NCI-H748 treated with DMSO at 0.1 percent for 48 hours (cell line): ENCODE results near the gene LUC7L.
"Not testable (repeated sequence)": the region's sequence is repeated elsewhere in the genome, so short reads cannot be mapped to it uniquely, and the experiment has no call there.

ENCODE experiments used
- DNase-seq: peaks from one replicate; lab custom pipeline; 2025; lab: John Stamatoyannopoulos, UW

Gene LUC7L

GRCh38 chr16:228852-229730 is at the start of gene LUC7L:
LUC7L (minus strand) TSS chr16:229449; CDS start chr16:229339, 110 bp downstream.
- peak; percentile 66 for DNase-seq

- DNase-seq: no peak
These were observed 49.7 kb upstream of the LUC7L start for GRCh38 chr16:278863-279366.

- no peak for DNase-seq
These were observed 47.3 kb upstream of the LUC7L start for GRCh38 chr16:276426-277077.

GRCh38 chr16:275786-276232 is 46.6 kb upstream of the LUC7L start, which contains the start of gene RGS11:
RGS11 (minus strand) TSS chr16:275944; CDS start chr16:275911, 33 bp downstream.
- no peak for DNase-seq

GRCh38 chr16:275041-275641 is 45.9 kb upstream of the LUC7L start:
- DNase-seq: no peak

GRCh38 chr16:273547-274421 is 44.5 kb upstream of the LUC7L start:
- DNase-seq: no peak

GRCh38 chr16:272633-273546 is 43.6 kb upstream of the LUC7L start:
- no peak for DNase-seq

- no peak for DNase-seq
These were observed 41.4 kb upstream of the LUC7L start for GRCh38 chr16:270381-271255.

GRCh38 chr16:269061-269796 is 40.0 kb upstream of the LUC7L start:
- no peak for DNase-seq

- no peak for DNase-seq
These were observed 39.1 kb upstream of the LUC7L start for GRCh38 chr16:268141-269053.

- DNase-seq: not testable (repeated sequence)
These were observed 38.3 kb upstream of the LUC7L start for GRCh38 chr16:267562-267961.

- no peak for DNase-seq
These were observed 37.3 kb upstream of the LUC7L start for GRCh38 chr16:266258-267164.

- DNase-seq: no peak
These were observed 36.5 kb upstream of the LUC7L start for GRCh38 chr16:265711-266110.

- no peak for DNase-seq
These were observed 35.8 kb upstream of the LUC7L start for GRCh38 chr16:265002-265529.

GRCh38 chr16:264440-264951 is 35.2 kb upstream of the LUC7L start:
- no peak for DNase-seq

GRCh38 chr16:263944-264343 is 34.7 kb upstream of the LUC7L start:
- no peak for DNase-seq
